ENCODE measurements around the gene THSD4. TPM values are rescaled to one million over a fixed set of nuclear protein-coding genes. Genes with fewer than 3 reads are reported as not detected.

Gene THSD4
- total RNA-seq, 2 experiments from 2014 or later = not detected

GRCh38 chr15:71413419-71413818 lies 298.1 kb downstream of the THSD4 start:
- H3K9me3 ChIP-seq (ENCODE audit: control insufficient read depth in 1 of 2, insufficient read depth in 1 of 2, low read length in 2 of 2) = no peaks in the 10 kb centered on the region
- Mint-ChIP-seq H3K27ac (no peak overlapping the region), H3K27me3 (peaks cover 39% of the 10 kb centered on the region), H3K4me3 (no peak overlapping the region), H3K36me3 (ENCODE audit: low read depth) (no peaks in the 10 kb centered on the region), H3K9me3 (no peaks in the 10 kb centered on the region), H3K4me1 (ENCODE audit: low read depth) (no peaks in the 10 kb centered on the region)
- no peak overlapping the region for H3K4me3 ChIP-seq (ENCODE audit: low read length)
- ATAC-seq (ENCODE audit: poor library complexity) (no peak), DNase-seq (no peak)
- POLR2A ChIA-PET = no interaction called here
- H3K27me3 ChIP-seq (ENCODE audit: control insufficient read depth in 1 of 2, insufficient read depth in 2 of 2, low read length in 2 of 2) = peaks cover 6 to 9% of the 10 kb centered on the region in 2 experiments
- no peaks in the 10 kb centered on the region for H3K4me1 ChIP-seq (ENCODE audit: insufficient read depth, low read length)
- TF ChIP-seq CTCF (IDR thresholded peaks at IDR 0.05) = no peak
- intact Hi-C loops (cut with DNase I, micrococcal nuclease) = no loop called here
- H3K27ac ChIP-seq (ENCODE audit: low read depth in 1 of 2, low read length in 2 of 2) = no peak overlapping the region
- CTCF ChIA-PET = no interaction called here
- no peaks in the 10 kb centered on the region for H3K36me3 ChIP-seq (ENCODE audit: insufficient read depth, low read length)

GRCh38 chr15:71414853-71415252 lies 299.6 kb downstream of the THSD4 start:
- POLR2A ChIA-PET = no interaction called here

GRCh38 chr15:71422530-71423259 lies 307.4 kb downstream of the THSD4 start:
- intact Hi-C loops (cut with DNase I, micrococcal nuclease) = no loop called here
- Histone ChIP-seq H3K4me1 (ENCODE audit: insufficient read depth, low read length) (no peaks in the 10 kb centered on the region), H3K27ac (ENCODE audit: low read depth in 1 of 2, low read length in 2 of 2) (no peak overlapping the region), H3K4me3 (ENCODE audit: low read length) (no peak overlapping the region), H3K36me3 (ENCODE audit: insufficient read depth, low read length) (no peaks in the 10 kb centered on the region), H3K27me3 (ENCODE audit: control insufficient read depth in 1 of 2, insufficient read depth in 2 of 2, low read length in 2 of 2) (peaks cover 0 to 4% of the 10 kb centered on the region in 2 experiments), H3K9me3 (ENCODE audit: control insufficient read depth in 1 of 2, insufficient read depth in 1 of 2, low read length in 2 of 2) (no peaks in the 10 kb centered on the region)
- ChIA-PET POLR2A (no interaction called here), CTCF (no interaction called here)
- H3K4me3 Mint-ChIP-seq = no peak overlapping the region
- H3K27me3 Mint-ChIP-seq = peaks cover 32% of the 10 kb centered on the region
- H3K9me3 Mint-ChIP-seq = peaks cover 3% of the 10 kb centered on the region
- H3K27ac Mint-ChIP-seq = no peak overlapping the region
- DNase-seq (no peak), ATAC-seq (ENCODE audit: poor library complexity) (no peak)
- no peaks in the 10 kb centered on the region for H3K36me3 Mint-ChIP-seq (ENCODE audit: low read depth)
- H3K4me1 Mint-ChIP-seq (ENCODE audit: low read depth) = no peaks in the 10 kb centered on the region
- TF ChIP-seq CTCF (IDR thresholded peaks at IDR 0.05) = no peak

More at GRCh38 chr15:71414853-71415252, 299.6 kb downstream of the THSD4 start:
- Histone ChIP-seq H3K27ac (ENCODE audit: low read depth in 1 of 2, low read length in 2 of 2) (no peak overlapping the region), H3K36me3 (ENCODE audit: insufficient read depth, low read length) (no peaks in the 10 kb centered on the region), H3K27me3 (ENCODE audit: control insufficient read depth in 1 of 2, insufficient read depth in 2 of 2, low read length in 2 of 2) (peaks cover 3 to 5% of the 10 kb centered on the region in 2 experiments), H3K4me1 (ENCODE audit: insufficient read depth, low read length) (no peaks in the 10 kb centered on the region), H3K4me3 (ENCODE audit: low read length) (no peak overlapping the region), H3K9me3 (ENCODE audit: control insufficient read depth in 1 of 2, insufficient read depth in 1 of 2, low read length in 2 of 2) (no peaks in the 10 kb centered on the region)
- DNase-seq (no peak), ATAC-seq (ENCODE audit: poor library complexity) (no peak)
- Mint-ChIP-seq H3K27ac (no peak overlapping the region), H3K4me3 (no peak overlapping the region), H3K27me3 (peaks cover 37% of the 10 kb centered on the region), H3K4me1 (ENCODE audit: low read depth) (no peaks in the 10 kb centered on the region), H3K9me3 (no peaks in the 10 kb centered on the region), H3K36me3 (ENCODE audit: low read depth) (no peaks in the 10 kb centered on the region)
- CTCF ChIA-PET = no interaction called here
- intact Hi-C loops (cut with DNase I, micrococcal nuclease) = no loop called here
- TF ChIP-seq CTCF (IDR thresholded peaks at IDR 0.05) = no peak

Measured in CD4-positive, alpha-beta T cell (primary cell).